HG03108 (cell line): ENCODE data around the gene LTBP4.

Experiments
- ATAC-seq: cut with Tn5 transposase; IDR thresholded peaks from one replicate; pipeline ENCODE4 v1.9.1; 2021; ENCODE audit warnings: moderate library complexity; ENCODE audit not compliant: unreplicated experiment

The LTBP4 gene

GRCh38 chr19:40609561-40610395, 8.6 kb downstream of the LTBP4 start:
- ATAC-seq, result peak; percentile 40

- no peak for ATAC-seq
These were observed 9.4 kb downstream of the LTBP4 start for GRCh38 chr19:40610396-40611064.

GRCh38 chr19:40611096-40611495, 9.9 kb downstream of the LTBP4 start:
- no peak for ATAC-seq

- ATAC-seq, result no peak
These were observed 10.9 kb downstream of the LTBP4 start for GRCh38 chr19:40611900-40612698.

GRCh38 chr19:40612831-40613689, 11.9 kb downstream of the LTBP4 start:
- ATAC-seq, result no peak

- ATAC-seq, result peak; percentile 38
These were observed 12.8 kb downstream of the LTBP4 start for GRCh38 chr19:40613690-40614621.

- ATAC-seq, result no peak
These were observed 13.6 kb downstream of the LTBP4 start for GRCh38 chr19:40614622-40615411.

GRCh38 chr19:40616178-40616577, 15.0 kb downstream of the LTBP4 start:
- ATAC-seq, result no peak

- no peak for ATAC-seq
These were observed 15.8 kb downstream of the LTBP4 start for GRCh38 chr19:40616941-40617340.

- ATAC-seq, result no peak
These were observed 16.8 kb downstream of the LTBP4 start for GRCh38 chr19:40617961-40618360.

GRCh38 chr19:40619333-40620160, 18.4 kb downstream of the LTBP4 start:
- ATAC-seq, result no peak

- no peak for ATAC-seq
These were observed 19.0 kb downstream of the LTBP4 start for GRCh38 chr19:40620161-40620485.

GRCh38 chr19:40621283-40621682, 20.1 kb downstream of the LTBP4 start:
- no peak for ATAC-seq

GRCh38 chr19:40621966-40622772, 21.0 kb downstream of the LTBP4 start:
- ATAC-seq, result no peak

GRCh38 chr19:40622773-40623075, 21.6 kb downstream of the LTBP4 start:
- ATAC-seq, result no peak

GRCh38 chr19:40623403-40624251, 22.5 kb downstream of the LTBP4 start:
- no peak for ATAC-seq
